Caco-2 (cell line): ENCODE data around the gene EPS15. TPM values are rescaled to one million over a fixed set of nuclear protein-coding genes. Genes with fewer than 3 reads are reported as not detected.

Source experiments
- BruUV-seq: library from RNA; stranded (reverse); fragments of 400-500 nt; replicated peaks from 2 replicates; lab custom pipeline; 2021; lab: Mats Ljungman, UMichigan
- CTCF ChIA-PET: fragments of 300-600 bp; sonication (Branson Sonifier 250); formaldehyde crosslinking; loops from one replicate; lab custom pipeline; 2022; ENCODE audit warnings: antibody characterized with exemption; lab: Charles Lee
- POLR2A ChIA-PET: fragments of 300-600 bp; sonication (Branson Sonifier 250); formaldehyde crosslinking; loops from one replicate; lab custom pipeline; 2022; ENCODE audit warnings: antibody characterized with exemption; lab: Charles Lee
- DNase-seq, 2 experiments: peaks; one replicate each; pipeline versions ENCODE4 v3.0.0 to v3.0.0-alpha.2; 2020 to 2022
- H3K27me3 ChIP-seq: replicated peaks from 2 replicates; pipeline ENCODE4 v1.6.0; 2011; ENCODE audit warnings: low read length; ENCODE audit not compliant: control insufficient read depth, insufficient read depth
- H3K36me3 ChIP-seq: 2 replicates; pipeline ENCODE4 v1.5.1; 2011; ENCODE audit warnings: low read length; ENCODE audit not compliant: control insufficient read depth, insufficient read depth
- H3K4me1 ChIP-seq: fragments of 250-450 bp; sonication (Bioruptor Pico); 2 replicates; pipeline ENCODE4 v1.5.1; 2020; ENCODE audit warnings: mild to moderate bottlenecking
- H3K4me3 ChIP-seq: 2 replicates; pipeline ENCODE4 v1.5.1; 2011; ENCODE audit warnings: low read depth, mild to moderate bottlenecking, control low read depth, low read length
- H3K9me3 ChIP-seq: fragments of 250-450 bp; sonication (Bioruptor Pico); 2 replicates; pipeline ENCODE4 v1.5.1; 2020; ENCODE audit warnings: mild to moderate bottlenecking, moderate library complexity
- H3K27ac Mint-ChIP-seq: one replicate; pipeline ENCODE4 v1.8.0; 2022; ENCODE audit warnings: mixed read lengths; ENCODE audit not compliant: unreplicated experiment
- H3K27me3 Mint-ChIP-seq: one replicate; pipeline ENCODE4 v1.8.0; 2022; ENCODE audit warnings: mixed read lengths; ENCODE audit not compliant: insufficient read depth, unreplicated experiment
- H3K36me3 Mint-ChIP-seq: one replicate; pipeline ENCODE4 v1.8.0; 2022; ENCODE audit warnings: mild to moderate bottlenecking, mixed read lengths; ENCODE audit not compliant: insufficient read depth, unreplicated experiment
- H3K4me1 Mint-ChIP-seq: one replicate; pipeline ENCODE4 v1.8.0; 2022; ENCODE audit warnings: low read depth, mixed read lengths; ENCODE audit not compliant: unreplicated experiment
- H3K4me3 Mint-ChIP-seq: one replicate; pipeline ENCODE4 v1.8.0; 2022; ENCODE audit warnings: mild to moderate bottlenecking, moderate library complexity, mixed read lengths; ENCODE audit not compliant: unreplicated experiment
- H3K9me3 Mint-ChIP-seq: one replicate; pipeline ENCODE4 v1.8.0; 2022; ENCODE audit warnings: mixed read lengths; ENCODE audit not compliant: unreplicated experiment
- intact Hi-C: fragments of 100-400 bp; cut with micrococcal nuclease; formaldehyde crosslinking; loops from one replicate; pipeline ENCODE4 v1.10.0; 2022; ENCODE audit not compliant: unreplicated experiment
- total RNA-seq: library from RNA; stranded (reverse); gene quantifications from 2 replicates; pipeline ENCODE4 v1.2.3, GENCODE V29; 2022
- TF ChIP-seq, protein P1 (sequence below), 2 experiments: fragments of 200-600 bp in 1 of 2; IDR thresholded peaks; 1 replicate in 1 of 2; 2 replicates in 1 of 2; pipeline versions ENCODE4 v1.5.1 to v1.8.0; 2011 to 2022; ENCODE audit warnings: antibody characterized with exemption in 1 of 2, control low read depth in 1 of 2, inconsistent platforms in 1 of 2, low read depth in 1 of 2, low read length in 1 of 2, mild to moderate bottlenecking in 1 of 2, moderate library complexity in 1 of 2; ENCODE audit not compliant: insufficient read depth in 1 of 2, severe bottlenecking in 1 of 2, unreplicated experiment in 1 of 2

Gene EPS15
- total RNA-seq, 1 experiment from 2014 or later = 41.5 TPM

DNA sequence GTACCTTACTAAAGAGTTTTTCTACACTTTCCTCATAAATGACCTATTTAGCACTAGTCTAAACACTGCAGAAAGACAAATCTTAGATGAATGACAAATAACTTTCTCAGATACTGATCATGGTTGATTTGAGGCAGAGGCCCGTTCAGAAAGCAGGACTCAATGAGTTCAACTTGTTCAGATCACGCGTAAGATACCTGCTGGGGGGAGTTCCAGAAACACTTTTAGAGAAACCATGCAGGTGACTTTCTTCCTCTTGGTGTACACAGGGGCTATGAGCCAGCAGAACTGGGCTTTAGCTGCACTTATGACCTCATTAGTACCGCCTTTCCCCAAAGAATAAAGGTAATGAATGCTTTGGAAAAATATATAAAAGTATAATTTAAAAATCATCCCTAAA, 149.9 kb downstream of the EPS15 start:
- no peaks in the 10 kb centered on the region for H3K4me1 ChIP-seq
- BruUV-seq = no TSS peak
- DNase-seq = no peak
- no peak overlapping the region for H3K4me3 ChIP-seq
- H3K9me3 ChIP-seq = no peaks in the 10 kb centered on the region
- no peaks in the 10 kb centered on the region for H3K27me3 ChIP-seq
- ChIA-PET POLR2A (no interaction called here), CTCF (no interaction called here)
- Mint-ChIP-seq H3K4me3 (no peak overlapping the region), H3K27me3 (no peaks in the 10 kb centered on the region), H3K4me1 (no peaks in the 10 kb centered on the region), H3K9me3 (no peaks in the 10 kb centered on the region), H3K36me3 (peaks cover 21% of the 10 kb centered on the region), H3K27ac (no peak overlapping the region)
- TF ChIP-seq, protein P1, sequence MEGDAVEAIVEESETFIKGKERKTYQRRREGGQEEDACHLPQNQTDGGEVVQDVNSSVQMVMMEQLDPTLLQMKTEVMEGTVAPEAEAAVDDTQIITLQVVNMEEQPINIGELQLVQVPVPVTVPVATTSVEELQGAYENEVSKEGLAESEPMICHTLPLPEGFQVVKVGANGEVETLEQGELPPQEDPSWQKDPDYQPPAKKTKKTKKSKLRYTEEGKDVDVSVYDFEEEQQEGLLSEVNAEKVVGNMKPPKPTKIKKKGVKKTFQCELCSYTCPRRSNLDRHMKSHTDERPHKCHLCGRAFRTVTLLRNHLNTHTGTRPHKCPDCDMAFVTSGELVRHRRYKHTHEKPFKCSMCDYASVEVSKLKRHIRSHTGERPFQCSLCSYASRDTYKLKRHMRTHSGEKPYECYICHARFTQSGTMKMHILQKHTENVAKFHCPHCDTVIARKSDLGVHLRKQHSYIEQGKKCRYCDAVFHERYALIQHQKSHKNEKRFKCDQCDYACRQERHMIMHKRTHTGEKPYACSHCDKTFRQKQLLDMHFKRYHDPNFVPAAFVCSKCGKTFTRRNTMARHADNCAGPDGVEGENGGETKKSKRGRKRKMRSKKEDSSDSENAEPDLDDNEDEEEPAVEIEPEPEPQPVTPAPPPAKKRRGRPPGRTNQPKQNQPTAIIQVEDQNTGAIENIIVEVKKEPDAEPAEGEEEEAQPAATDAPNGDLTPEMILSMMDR (IDR thresholded peaks at IDR 0.05; ENCODE audit: insufficient read depth in 1 of 2, low read depth in 1 of 2, low read length in 1 of 2, severe bottlenecking in 1 of 2, unreplicated experiment in 1 of 2) = no peak
- intact Hi-C loops = no loop called here
- H3K36me3 ChIP-seq = no peaks in the 10 kb centered on the region; the same call in 1 of the 2 replicates

DNA sequence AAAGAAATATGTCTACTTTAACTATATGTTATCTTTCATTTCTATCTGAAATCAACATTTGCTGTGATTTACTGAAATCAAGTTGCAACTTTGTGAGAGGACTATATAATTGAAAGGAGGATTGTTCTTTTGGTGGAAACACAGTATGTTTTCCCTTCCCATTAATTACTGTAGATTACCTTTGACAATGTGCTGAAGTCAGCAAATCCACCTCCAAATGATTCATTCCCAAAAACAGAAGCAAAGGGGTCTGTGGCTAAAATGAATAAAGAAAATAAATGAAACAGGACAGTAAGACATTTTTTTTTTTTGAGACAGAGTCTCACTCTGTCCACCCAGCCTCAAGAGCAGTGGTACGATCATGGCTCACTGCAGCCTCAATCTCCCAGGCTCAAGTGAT, 153.3 kb downstream of the EPS15 start:
- DNase-seq = no peak
- Mint-ChIP-seq H3K9me3 (no peaks in the 10 kb centered on the region), H3K36me3 (peaks cover 8% of the 10 kb centered on the region), H3K4me1 (no peaks in the 10 kb centered on the region), H3K27me3 (no peaks in the 10 kb centered on the region), H3K27ac (no peak overlapping the region), H3K4me3 (no peak overlapping the region)
- no peak overlapping the region for H3K4me3 ChIP-seq
- H3K36me3 ChIP-seq = no peaks in the 10 kb centered on the region
- BruUV-seq = no TSS peak
- intact Hi-C loops = no loop called here
- ChIA-PET CTCF (no interaction called here), POLR2A (no interaction called here)
- no peaks in the 10 kb centered on the region for H3K27me3 ChIP-seq
- H3K4me1 ChIP-seq = no peaks in the 10 kb centered on the region
- H3K9me3 ChIP-seq = no peaks in the 10 kb centered on the region
- TF ChIP-seq, protein P1 (IDR thresholded peaks at IDR 0.05; ENCODE audit: insufficient read depth in 1 of 2, low read depth in 1 of 2, low read length in 1 of 2, severe bottlenecking in 1 of 2, unreplicated experiment in 1 of 2) = no peak

DNA sequence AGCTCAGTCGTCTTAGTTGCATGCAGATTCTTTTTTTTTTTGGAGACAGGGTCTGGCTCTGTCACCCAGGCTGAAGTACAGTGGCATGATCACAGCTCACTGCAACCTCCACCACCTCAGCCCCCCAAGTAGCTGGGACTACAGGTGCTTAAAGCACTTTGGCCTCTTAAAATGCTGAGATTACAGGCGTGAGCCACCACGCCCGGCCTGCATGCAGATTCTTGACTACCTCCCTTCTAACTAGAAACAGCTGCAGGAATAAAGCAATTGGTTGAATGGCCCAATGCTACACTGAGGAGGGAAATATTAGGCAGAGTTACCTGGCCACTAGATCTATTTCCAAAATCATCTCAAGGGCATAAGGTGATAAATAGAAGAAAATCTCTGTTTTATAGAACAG, 159.2 kb downstream of the EPS15 start:
- no TSS peak for BruUV-seq
- no peak for DNase-seq
- Histone ChIP-seq H3K9me3 (no peaks in the 10 kb centered on the region), H3K36me3 (no peaks in the 10 kb centered on the region), H3K4me3 (no peak overlapping the region), H3K4me1 (no peaks in the 10 kb centered on the region), H3K27me3 (no peaks in the 10 kb centered on the region)
- intact Hi-C loops = no loop called here
- Mint-ChIP-seq H3K27me3 (no peaks in the 10 kb centered on the region), H3K4me3 (no peak overlapping the region), H3K9me3 (no peaks in the 10 kb centered on the region), H3K36me3 (peaks cover 8% of the 10 kb centered on the region), H3K27ac (no peak overlapping the region), H3K4me1 (no peaks in the 10 kb centered on the region)
- ChIA-PET POLR2A (no interaction called here), CTCF (no interaction called here)
- TF ChIP-seq, protein P1 (IDR thresholded peaks at IDR 0.05; ENCODE audit: insufficient read depth in 1 of 2, low read depth in 1 of 2, low read length in 1 of 2, severe bottlenecking in 1 of 2, unreplicated experiment in 1 of 2) = no peak
